ENCODE data around the gene RHNO1.

RHNO1 gene

GRCh38 chr12:2853626-2854025 lies 23.4 kb upstream of the RHNO1 start:
- TF ChIP-seq CTCF (IDR thresholded peaks at IDR 0.05; ENCODE audit: poor library complexity, severe bottlenecking) = peak; percentile 78
- H3K27me3 ChIP-seq (ENCODE audit: insufficient read depth, poor library complexity, severe bottlenecking) = no peaks in the 10 kb centered on the region
- H3K4me1 ChIP-seq (ENCODE audit: insufficient read depth, poor library complexity, severe bottlenecking) = no peaks in the 10 kb centered on the region
- ATAC-seq (ENCODE audit: low read depth) = peak; percentile 66; the same call in 2 of the 3 replicates
- H3K4me3 ChIP-seq (ENCODE audit: severe bottlenecking) = no peak overlapping the region
- no peaks in the 10 kb centered on the region for H3K9me3 ChIP-seq (ENCODE audit: severe bottlenecking)
- peaks cover 7% of the 10 kb centered on the region; the same call in 1 of the 2 replicates for H3K36me3 ChIP-seq (ENCODE audit: low read depth)
- peak; percentile 80 for DNase-seq (ENCODE audit: low spot score)
- no peak overlapping the region for H3K27ac ChIP-seq (ENCODE audit: poor library complexity, severe bottlenecking)

- H3K27me3 ChIP-seq (ENCODE audit: insufficient read depth, poor library complexity, severe bottlenecking) = no peaks in the 10 kb centered on the region
- ATAC-seq (ENCODE audit: low read depth) (no peak), DNase-seq (ENCODE audit: low spot score) (peak; percentile 66)
- TF ChIP-seq CTCF (IDR thresholded peaks at IDR 0.05; ENCODE audit: poor library complexity, severe bottlenecking) = no peak
- H3K27ac ChIP-seq (ENCODE audit: poor library complexity, severe bottlenecking) = no peak overlapping the region
- peaks cover 19% of the 10 kb centered on the region for H3K36me3 ChIP-seq (ENCODE audit: low read depth)
- H3K9me3 ChIP-seq (ENCODE audit: severe bottlenecking) = no peaks in the 10 kb centered on the region
- H3K4me1 ChIP-seq (ENCODE audit: insufficient read depth, poor library complexity, severe bottlenecking) = no peaks in the 10 kb centered on the region
- H3K4me3 ChIP-seq (ENCODE audit: severe bottlenecking) = no peak overlapping the region
Measured at GRCh38 chr12:2854669-2855453, 22.2 kb upstream of the RHNO1 start.

GRCh38 chr12:2855546-2855945 lies 21.5 kb upstream of the RHNO1 start:
- Histone ChIP-seq H3K4me1 (ENCODE audit: insufficient read depth, poor library complexity, severe bottlenecking) (no peaks in the 10 kb centered on the region), H3K27me3 (ENCODE audit: insufficient read depth, poor library complexity, severe bottlenecking) (no peaks in the 10 kb centered on the region), H3K4me3 (ENCODE audit: severe bottlenecking) (no peak overlapping the region), H3K36me3 (ENCODE audit: low read depth) (peaks cover 26% of the 10 kb centered on the region), H3K27ac (ENCODE audit: poor library complexity, severe bottlenecking) (no peak overlapping the region), H3K9me3 (ENCODE audit: severe bottlenecking) (no peaks in the 10 kb centered on the region)
- ATAC-seq (ENCODE audit: low read depth) (no peak), DNase-seq (ENCODE audit: low spot score) (no peak)
- no peak for TF ChIP-seq CTCF (IDR thresholded peaks at IDR 0.05; ENCODE audit: poor library complexity, severe bottlenecking)

GRCh38 chr12:2856051-2856450 lies 21.0 kb upstream of the RHNO1 start:
- Histone ChIP-seq H3K4me3 (ENCODE audit: severe bottlenecking) (no peak overlapping the region), H3K4me1 (ENCODE audit: insufficient read depth, poor library complexity, severe bottlenecking) (no peaks in the 10 kb centered on the region), H3K9me3 (ENCODE audit: severe bottlenecking) (no peaks in the 10 kb centered on the region), H3K36me3 (ENCODE audit: low read depth) (peaks cover 31% of the 10 kb centered on the region), H3K27ac (ENCODE audit: poor library complexity, severe bottlenecking) (no peak overlapping the region), H3K27me3 (ENCODE audit: insufficient read depth, poor library complexity, severe bottlenecking) (no peaks in the 10 kb centered on the region)
- DNase-seq (ENCODE audit: low spot score) (no peak), ATAC-seq (ENCODE audit: low read depth) (0 out of 3 replicates have a peak, but pooled peaks have one; percentile 22)
- TF ChIP-seq CTCF (IDR thresholded peaks at IDR 0.05; ENCODE audit: poor library complexity, severe bottlenecking) = no peak

- no peak for TF ChIP-seq CTCF (IDR thresholded peaks at IDR 0.05; ENCODE audit: poor library complexity, severe bottlenecking)
- peaks cover 41% of the 10 kb centered on the region for H3K36me3 ChIP-seq (ENCODE audit: low read depth)
- no peaks in the 10 kb centered on the region for H3K4me1 ChIP-seq (ENCODE audit: insufficient read depth, poor library complexity, severe bottlenecking)
- no peak within 1 kb of the TSS for H3K27ac ChIP-seq (ENCODE audit: poor library complexity, severe bottlenecking)
- no peaks in the 10 kb centered on the region for H3K27me3 ChIP-seq (ENCODE audit: insufficient read depth, poor library complexity, severe bottlenecking)
- H3K4me3 ChIP-seq (ENCODE audit: severe bottlenecking) = no peak within 1 kb of the TSS
- peak; percentile 10; the same call in 1 of the 3 replicates for ATAC-seq (ENCODE audit: low read depth)
- H3K9me3 ChIP-seq (ENCODE audit: severe bottlenecking) = no peaks in the 10 kb centered on the region
- no peak for DNase-seq (ENCODE audit: low spot score)
Measured at GRCh38 chr12:2857021-2857431, 20.0 kb upstream of the RHNO1 start, which contains the start of gene TEX52. TEX52 (minus strand) TSS chr12:2857039; CDS start chr12:2857026, 13 bp downstream.
